GM10248 (cell line): ENCODE data around the gene DAB2IP.

Source experiments
- CTCF ChIA-PET: fragments of 300-600 bp; sonication (Branson Sonifier 250); formaldehyde crosslinking; extraction: SDS; loops from one replicate; lab custom pipeline; 2021; ENCODE audit warnings: antibody characterized with exemption; lab: Yijun Ruan, JAX
- POLR2A ChIA-PET: fragments of 350-650 bp; sonication (Branson Sonifier 250); formaldehyde crosslinking; extraction: SDS; loops from one replicate; lab custom pipeline; 2020; ENCODE audit warnings: antibody characterized with exemption; lab: Yijun Ruan, JAX
- DNase-seq: peaks from one replicate; pipeline ENCODE4 v3.0.0; 2012; ENCODE audit errors: extremely low spot score
- CTCF ChIP-seq: IDR thresholded peaks from 2 replicates; pipeline ENCODE4 v1.5.1; 2012; ENCODE audit warnings: mild to moderate bottlenecking, low read depth; ENCODE audit errors: extremely low read depth, missing control alignments, control extremely low read depth

Gene DAB2IP

GRCh38 chr9:121779381-121780117, 128.1 kb downstream of the DAB2IP start:
- no peak for DNase-seq
- ChIA-PET POLR2A (no interaction called here), CTCF (no interaction called here)
- TF ChIP-seq CTCF = no peak

GRCh38 chr9:121780177-121781040, 129.0 kb downstream of the DAB2IP start:
- ChIA-PET POLR2A (no interaction called here), CTCF (no interaction called here)
- DNase-seq = no peak
- TF ChIP-seq CTCF = no peak

GRCh38 chr9:121781145-121781548, 129.7 kb downstream of the DAB2IP start:
- no peak for DNase-seq
- CTCF ChIA-PET = no interaction called here
- POLR2A ChIA-PET = no interaction called here
- no peak for TF ChIP-seq CTCF

GRCh38 chr9:121781701-121782464, 130.4 kb downstream of the DAB2IP start:
- no peak for DNase-seq
- no peak for TF ChIP-seq CTCF
- ChIA-PET CTCF (no interaction called here), POLR2A (no interaction called here)

- POLR2A ChIA-PET = no interaction called here
- CTCF ChIA-PET = no interaction called here
These were observed 131.2 kb downstream of the DAB2IP start for GRCh38 chr9:121782514-121783110.

More at GRCh38 chr9:121782514-121783110, 131.2 kb downstream of the DAB2IP start:
- TF ChIP-seq CTCF = no peak
- no peak for DNase-seq
